HEK293 (cell line): ENCODE measurements around the gene PRR19.

Experiments used
- AEBP2 ChIP-seq: fragments of 450-650 bp; formaldehyde crosslinking; IDR thresholded peaks from 2 replicates; pipeline ENCODE4 v1.5.1; 2016; ENCODE audit warnings: missing biosample characterization, missing genetic modification characterization, borderline replicate concordance
- EGR2 ChIP-seq: fragments of 450-650 bp; formaldehyde crosslinking; IDR thresholded peaks from 2 replicates; pipeline ENCODE4 v1.5.1; 2016; ENCODE audit warnings: low read depth, missing biosample characterization, missing genetic modification characterization
- FEZF1 ChIP-seq: fragments of 450-650 bp; formaldehyde crosslinking; IDR thresholded peaks from 2 replicates; pipeline ENCODE4 v1.5.1; 2016; ENCODE audit warnings: missing biosample characterization, missing genetic modification characterization
- GLIS1 ChIP-seq: fragments of 450-650 bp; formaldehyde crosslinking; IDR thresholded peaks from 2 replicates; pipeline ENCODE4 v1.5.1; 2016; ENCODE audit warnings: missing biosample characterization, missing genetic modification characterization
- OVOL3 ChIP-seq: fragments of 450-650 bp; formaldehyde crosslinking; IDR thresholded peaks from 2 replicates; pipeline ENCODE4 v1.5.1; 2016; ENCODE audit warnings: missing biosample characterization, missing genetic modification characterization
- SCRT2 ChIP-seq: fragments of 450-650 bp; formaldehyde crosslinking; IDR thresholded peaks from 2 replicates; pipeline ENCODE4 v1.5.1; 2016; ENCODE audit warnings: missing biosample characterization, missing genetic modification characterization
- ZEB2 ChIP-seq: fragments of 450-650 bp; formaldehyde crosslinking; IDR thresholded peaks from 2 replicates; pipeline ENCODE4 v1.5.1; 2016; ENCODE audit warnings: missing biosample characterization, missing genetic modification characterization
- ZFP69B ChIP-seq: fragments of 450-650 bp; formaldehyde crosslinking; IDR thresholded peaks from 2 replicates; pipeline ENCODE4 v1.5.1; 2016; ENCODE audit warnings: missing biosample characterization, missing genetic modification characterization
- ZNF112 ChIP-seq: fragments of 450-650 bp; formaldehyde crosslinking; IDR thresholded peaks from 2 replicates; pipeline ENCODE4 v1.5.0; 2017; ENCODE audit warnings: missing biosample characterization, missing genetic modification characterization
- ZNF114 ChIP-seq: fragments of 450-650 bp; formaldehyde crosslinking; IDR thresholded peaks from 2 replicates; pipeline ENCODE4 v1.5.0; 2017; ENCODE audit warnings: missing biosample characterization, missing genetic modification characterization
- ZNF155 ChIP-seq: fragments of 450-650 bp; formaldehyde crosslinking; IDR thresholded peaks from 2 replicates; pipeline ENCODE4 v1.5.1; 2016; ENCODE audit warnings: missing biosample characterization, missing genetic modification characterization
- ZNF223 ChIP-seq: fragments of 450-650 bp; formaldehyde crosslinking; IDR thresholded peaks from 2 replicates; pipeline ENCODE4 v1.5.1; 2016; ENCODE audit warnings: missing biosample characterization, missing genetic modification characterization
- ZNF23 ChIP-seq: fragments of 450-650 bp; formaldehyde crosslinking; IDR thresholded peaks from 2 replicates; pipeline ENCODE4 v1.5.1; 2016; ENCODE audit warnings: missing biosample characterization, missing genetic modification characterization, borderline replicate concordance
- ZNF239 ChIP-seq: fragments of 450-650 bp; formaldehyde crosslinking; IDR thresholded peaks from 2 replicates; pipeline ENCODE4 v1.5.1; 2016; ENCODE audit warnings: missing biosample characterization, missing genetic modification characterization
- ZNF354C ChIP-seq: fragments of 450-650 bp; formaldehyde crosslinking; IDR thresholded peaks from 2 replicates; pipeline ENCODE4 v1.5.1; 2016; ENCODE audit warnings: missing biosample characterization, missing genetic modification characterization, low read depth, borderline replicate concordance
- ZNF366 ChIP-seq: fragments of 450-650 bp; formaldehyde crosslinking; conservative IDR thresholded peaks from 2 replicates; pipeline ENCODE4 v1.5.1; 2016; ENCODE audit warnings: missing biosample characterization, missing genetic modification characterization
- ZNF404 ChIP-seq: fragments of 450-650 bp; formaldehyde crosslinking; IDR thresholded peaks from 2 replicates; pipeline ENCODE4 v1.5.1; 2017; ENCODE audit warnings: missing biosample characterization, missing genetic modification characterization
- ZNF449 ChIP-seq: fragments of 450-650 bp; formaldehyde crosslinking; IDR thresholded peaks from 2 replicates; pipeline ENCODE4 v1.5.1; 2017; ENCODE audit warnings: missing biosample characterization, mild to moderate bottlenecking, missing genetic modification characterization, moderate library complexity
- ZNF488 ChIP-seq: fragments of 450-650 bp; formaldehyde crosslinking; IDR thresholded peaks from 2 replicates; pipeline ENCODE4 v1.5.1; 2016; ENCODE audit warnings: missing biosample characterization, missing genetic modification characterization
- ZNF530 ChIP-seq: fragments of 450-650 bp; formaldehyde crosslinking; IDR thresholded peaks from 2 replicates; pipeline ENCODE4 v1.5.1; 2016; ENCODE audit warnings: low read depth, missing biosample characterization, missing genetic modification characterization
- ZNF658 ChIP-seq: fragments of 450-650 bp; formaldehyde crosslinking; IDR thresholded peaks from 2 replicates; pipeline ENCODE4; 2016; ENCODE audit warnings: missing biosample characterization, missing genetic modification characterization
- ZNF660 ChIP-seq: fragments of 450-650 bp; IDR thresholded peaks from 2 replicates; pipeline ENCODE4 v1.5.1; 2018; ENCODE audit warnings: missing biosample characterization, mild to moderate bottlenecking, missing genetic modification characterization
- ZNF707 ChIP-seq: fragments of 450-650 bp; formaldehyde crosslinking; IDR thresholded peaks from 2 replicates; pipeline ENCODE4 v1.5.1; 2016; ENCODE audit warnings: missing biosample characterization, missing genetic modification characterization
- ZNF768 ChIP-seq: fragments of 450-650 bp; formaldehyde crosslinking; IDR thresholded peaks from 2 replicates; pipeline ENCODE4 v1.5.1; 2018; ENCODE audit warnings: missing biosample characterization, mild to moderate bottlenecking, missing genetic modification characterization
- ZNF776 ChIP-seq: fragments of 450-650 bp; formaldehyde crosslinking; IDR thresholded peaks from 2 replicates; pipeline ENCODE4 v1.5.0; 2017; ENCODE audit warnings: missing biosample characterization, missing genetic modification characterization, borderline replicate concordance
- TF ChIP-seq, protein P1 (sequence below): fragments of 450-650 bp; formaldehyde crosslinking; IDR thresholded peaks from 2 replicates; pipeline ENCODE4 v1.5.1; 2016; ENCODE audit warnings: missing biosample characterization, missing genetic modification characterization
- TF ChIP-seq, protein P2 (sequence below): fragments of 450-650 bp; formaldehyde crosslinking; IDR thresholded peaks from 2 replicates; pipeline ENCODE4 v1.5.1; 2016; ENCODE audit warnings: missing biosample characterization, missing genetic modification characterization
- TF ChIP-seq, protein P3 (sequence below): fragments of 450-650 bp; formaldehyde crosslinking; IDR thresholded peaks from 2 replicates; pipeline ENCODE4 v1.5.1; 2016; ENCODE audit warnings: missing biosample characterization, missing genetic modification characterization
- TF ChIP-seq, protein P4 (sequence below): fragments of 450-650 bp; formaldehyde crosslinking; IDR thresholded peaks from 2 replicates; pipeline ENCODE4 v1.5.1; 2016; ENCODE audit warnings: missing biosample characterization, missing genetic modification characterization

PRR19 gene

DNA sequence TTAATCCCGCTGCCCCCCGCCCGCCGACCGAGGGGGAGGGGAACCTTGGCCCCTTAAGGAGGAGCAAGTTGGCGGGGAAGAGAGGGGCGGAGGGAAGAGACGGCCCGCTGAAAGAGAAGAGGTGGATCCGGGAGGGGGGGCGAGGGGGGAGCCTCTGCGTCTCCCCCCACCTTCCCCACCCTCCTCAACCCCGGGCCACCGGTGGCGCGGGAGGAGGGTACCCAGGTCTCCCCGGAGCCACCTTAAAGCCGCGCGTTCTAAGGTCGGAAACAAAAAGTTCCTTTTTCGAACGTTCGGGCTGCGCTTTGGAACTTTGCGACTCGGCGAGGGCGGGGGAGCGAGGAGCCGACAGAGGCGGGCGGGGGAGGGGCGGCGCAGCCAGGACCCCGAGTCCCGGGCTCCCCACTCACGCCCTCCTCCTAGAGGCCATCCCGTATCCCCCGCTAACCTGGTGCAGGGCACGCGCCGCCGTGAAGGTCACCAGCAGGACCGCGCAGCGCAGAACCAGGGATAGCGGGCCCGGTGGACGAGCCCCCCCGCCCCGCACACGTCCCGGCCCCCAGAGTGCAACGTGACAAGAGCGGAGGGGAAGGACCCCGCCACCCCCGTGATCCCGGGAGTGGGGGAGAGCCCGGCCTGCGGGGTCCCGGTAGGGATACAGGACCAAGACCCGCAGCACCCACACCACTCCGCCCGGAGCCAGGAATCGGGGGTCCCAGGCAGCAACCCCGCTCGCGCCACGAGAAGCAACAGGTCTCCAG, 47.7 kb upstream of the PRR19 start (continued):
- TF ChIP-seq ZNF776 (tag by site-specific recombination) = no peak
- TF ChIP-seq ZNF23 (tag by site-specific recombination) = no peak
- TF ChIP-seq, protein P1, sequence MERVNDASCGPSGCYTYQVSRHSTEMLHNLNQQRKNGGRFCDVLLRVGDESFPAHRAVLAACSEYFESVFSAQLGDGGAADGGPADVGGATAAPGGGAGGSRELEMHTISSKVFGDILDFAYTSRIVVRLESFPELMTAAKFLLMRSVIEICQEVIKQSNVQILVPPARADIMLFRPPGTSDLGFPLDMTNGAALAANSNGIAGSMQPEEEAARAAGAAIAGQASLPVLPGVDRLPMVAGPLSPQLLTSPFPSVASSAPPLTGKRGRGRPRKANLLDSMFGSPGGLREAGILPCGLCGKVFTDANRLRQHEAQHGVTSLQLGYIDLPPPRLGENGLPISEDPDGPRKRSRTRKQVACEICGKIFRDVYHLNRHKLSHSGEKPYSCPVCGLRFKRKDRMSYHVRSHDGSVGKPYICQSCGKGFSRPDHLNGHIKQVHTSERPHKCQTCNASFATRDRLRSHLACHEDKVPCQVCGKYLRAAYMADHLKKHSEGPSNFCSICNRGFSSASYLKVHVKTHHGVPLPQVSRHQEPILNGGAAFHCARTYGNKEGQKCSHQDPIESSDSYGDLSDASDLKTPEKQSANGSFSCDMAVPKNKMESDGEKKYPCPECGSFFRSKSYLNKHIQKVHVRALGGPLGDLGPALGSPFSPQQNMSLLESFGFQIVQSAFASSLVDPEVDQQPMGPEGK (tag by site-specific recombination) = peak; percentile 97
- peak; percentile 56 for TF ChIP-seq GLIS1 (tag by site-specific recombination)
- no peak for TF ChIP-seq ZNF112 (tag by site-specific recombination)
- no peak for TF ChIP-seq ZNF530 (tag by site-specific recombination)
- TF ChIP-seq ZNF449 (tag by site-specific recombination) = no peak
- TF ChIP-seq AEBP2 (tag by site-specific recombination) = no peak
- peak; percentile 83 for TF ChIP-seq ZFP69B (tag by site-specific recombination)
- TF ChIP-seq ZNF239 (tag by site-specific recombination) = no peak
- TF ChIP-seq, protein P2, sequence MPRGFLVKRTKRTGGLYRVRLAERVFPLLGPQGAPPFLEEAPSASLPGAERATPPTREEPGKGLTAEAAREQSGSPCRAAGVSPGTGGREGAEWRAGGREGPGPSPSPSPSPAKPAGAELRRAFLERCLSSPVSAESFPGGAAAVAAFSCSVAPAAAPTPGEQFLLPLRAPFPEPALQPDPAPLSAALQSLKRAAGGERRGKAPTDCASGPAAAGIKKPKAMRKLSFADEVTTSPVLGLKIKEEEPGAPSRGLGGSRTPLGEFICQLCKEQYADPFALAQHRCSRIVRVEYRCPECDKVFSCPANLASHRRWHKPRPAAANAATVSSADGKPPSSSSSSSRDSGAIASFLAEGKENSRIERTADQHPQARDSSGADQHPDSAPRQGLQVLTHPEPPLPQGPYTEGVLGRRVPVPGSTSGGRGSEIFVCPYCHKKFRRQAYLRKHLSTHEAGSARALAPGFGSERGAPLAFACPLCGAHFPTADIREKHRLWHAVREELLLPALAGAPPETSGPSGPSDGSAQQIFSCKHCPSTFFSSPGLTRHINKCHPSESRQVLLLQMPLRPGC (tag by site-specific recombination) = no peak
- TF ChIP-seq ZEB2 = peak; percentile 94
- TF ChIP-seq ZNF658 (tag by site-specific recombination) = no peak
- no peak for TF ChIP-seq ZNF660 (tag by site-specific recombination)
- TF ChIP-seq, protein P3, sequence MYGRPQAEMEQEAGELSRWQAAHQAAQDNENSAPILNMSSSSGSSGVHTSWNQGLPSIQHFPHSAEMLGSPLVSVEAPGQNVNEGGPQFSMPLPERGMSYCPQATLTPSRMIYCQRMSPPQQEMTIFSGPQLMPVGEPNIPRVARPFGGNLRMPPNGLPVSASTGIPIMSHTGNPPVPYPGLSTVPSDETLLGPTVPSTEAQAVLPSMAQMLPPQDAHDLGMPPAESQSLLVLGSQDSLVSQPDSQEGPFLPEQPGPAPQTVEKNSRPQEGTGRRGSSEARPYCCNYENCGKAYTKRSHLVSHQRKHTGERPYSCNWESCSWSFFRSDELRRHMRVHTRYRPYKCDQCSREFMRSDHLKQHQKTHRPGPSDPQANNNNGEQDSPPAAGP (tag by site-specific recombination) = peak; percentile 27; the same call in 1 of the 2 replicates
- TF ChIP-seq OVOL3 (tag by site-specific recombination) = no peak
- TF ChIP-seq, protein P4, sequence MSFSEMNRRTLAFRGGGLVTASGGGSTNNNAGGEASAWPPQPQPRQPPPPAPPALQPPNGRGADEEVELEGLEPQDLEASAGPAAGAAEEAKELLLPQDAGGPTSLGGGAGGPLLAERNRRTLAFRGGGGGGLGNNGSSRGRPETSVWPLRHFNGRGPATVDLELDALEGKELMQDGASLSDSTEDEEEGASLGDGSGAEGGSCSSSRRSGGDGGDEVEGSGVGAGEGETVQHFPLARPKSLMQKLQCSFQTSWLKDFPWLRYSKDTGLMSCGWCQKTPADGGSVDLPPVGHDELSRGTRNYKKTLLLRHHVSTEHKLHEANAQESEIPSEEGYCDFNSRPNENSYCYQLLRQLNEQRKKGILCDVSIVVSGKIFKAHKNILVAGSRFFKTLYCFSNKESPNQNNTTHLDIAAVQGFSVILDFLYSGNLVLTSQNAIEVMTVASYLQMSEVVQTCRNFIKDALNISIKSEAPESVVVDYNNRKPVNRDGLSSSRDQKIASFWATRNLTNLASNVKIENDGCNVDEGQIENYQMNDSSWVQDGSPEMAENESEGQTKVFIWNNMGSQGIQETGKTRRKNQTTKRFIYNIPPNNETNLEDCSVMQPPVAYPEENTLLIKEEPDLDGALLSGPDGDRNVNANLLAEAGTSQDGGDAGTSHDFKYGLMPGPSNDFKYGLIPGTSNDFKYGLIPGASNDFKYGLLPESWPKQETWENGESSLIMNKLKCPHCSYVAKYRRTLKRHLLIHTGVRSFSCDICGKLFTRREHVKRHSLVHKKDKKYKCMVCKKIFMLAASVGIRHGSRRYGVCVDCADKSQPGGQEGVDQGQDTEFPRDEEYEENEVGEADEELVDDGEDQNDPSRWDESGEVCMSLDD = 0 out of 2 replicates have a peak, but pooled peaks have one; percentile 100
- no peak for TF ChIP-seq ZNF155 (tag by site-specific recombination)
- TF ChIP-seq ZNF488 (tag by site-specific recombination) = no peak
- no peak for TF ChIP-seq ZNF366
- TF ChIP-seq ZNF707 (tag by site-specific recombination) = no peak
- TF ChIP-seq ZNF404 (tag by site-specific recombination) = no peak
- TF ChIP-seq ZNF223 (tag by site-specific recombination) = 0 out of 2 replicates have a peak, but pooled peaks have one; percentile 40
- TF ChIP-seq ZNF354C (tag by site-specific recombination) = no peak
- TF ChIP-seq ZNF114 (tag by site-specific recombination) = no peak
- TF ChIP-seq ZNF768 (tag by site-specific recombination) = no peak
- peak; percentile 56 for TF ChIP-seq EGR2 (tag by site-specific recombination)
- peak; percentile 98 for TF ChIP-seq SCRT2 (tag by site-specific recombination)
- TF ChIP-seq FEZF1 (tag by site-specific recombination) = no peak
